CD4-positive, alpha-beta T cell treated with Interleukin-15 for 1 hour (primary cell): ENCODE data around the gene SSU72.
A peak's percentile ranks its signal among the peaks of the same experiment; 100 is the strongest.
"Not testable (repeated sequence)": the region's sequence is repeated elsewhere in the genome, so short reads cannot be mapped to it uniquely, and the experiment has no call there.

Experiments used
- DNase-seq: peaks from one replicate; pipeline ENCODE4 v3.0.0-alpha.2; 2020

SSU72 gene

GRCh38 chr1:1609822-1610485, 35.3 kb upstream of the SSU72 start:
- DNase-seq, result no peak

- no peak for DNase-seq
Measured at GRCh38 chr1:1606232-1606631, 31.6 kb upstream of the SSU72 start.

- DNase-seq, result no peak
Measured at GRCh38 chr1:1605724-1606123, 31.1 kb upstream of the SSU72 start.

- no peak for DNase-seq
Measured at GRCh38 chr1:1605034-1605591, 30.4 kb upstream of the SSU72 start.

- DNase-seq, result no peak
Measured at GRCh38 chr1:1604374-1605033, 29.8 kb upstream of the SSU72 start.

GRCh38 chr1:1603671-1604373, 29.2 kb upstream of the SSU72 start:
- no peak for DNase-seq

- DNase-seq, result no peak
Measured at GRCh38 chr1:1602968-1603506, 28.4 kb upstream of the SSU72 start.

GRCh38 chr1:1602304-1602967, 27.8 kb upstream of the SSU72 start:
- DNase-seq, result no peak

- DNase-seq, result no peak
Measured at GRCh38 chr1:1601564-1602303, 27.1 kb upstream of the SSU72 start.

- DNase-seq, result no peak
Measured at GRCh38 chr1:1600861-1601563, 26.3 kb upstream of the SSU72 start.

GRCh38 chr1:1599935-1600860, 25.5 kb upstream of the SSU72 start, which contains the start of gene FNDC10:
Gene FNDC10 (minus strand): TSS chr1:1600135. CDS start chr1:1600015, 120 bp downstream.
- DNase-seq, result no peak

- DNase-seq, result peak; percentile 23
Measured at GRCh38 chr1:1599030-1599934, 24.6 kb upstream of the SSU72 start.

- DNase-seq, result no peak
Measured at GRCh38 chr1:1598720-1599029, 24.0 kb upstream of the SSU72 start.

- no peak for DNase-seq
Measured at GRCh38 chr1:1598051-1598719, 23.5 kb upstream of the SSU72 start.

- DNase-seq, result no peak
Measured at GRCh38 chr1:1597275-1597930, 22.7 kb upstream of the SSU72 start.

GRCh38 chr1:1596493-1597274, 22.0 kb upstream of the SSU72 start:
- DNase-seq, result no peak

GRCh38 chr1:1595341-1595740, 20.7 kb upstream of the SSU72 start:
- DNase-seq, result not testable (repeated sequence)
